HG03103 (cell line): Measurements from ENCODE around the gene ACVRL1.
"Not testable (repeated sequence)": the region's sequence is repeated elsewhere in the genome, so short reads cannot be mapped to it uniquely, and the experiment has no call there.

Experiments
- ATAC-seq: cut with Tn5 transposase; IDR thresholded peaks from one replicate; pipeline ENCODE4 v1.9.1; 2021; ENCODE audit warnings: low read depth; ENCODE audit not compliant: unreplicated experiment

The ACVRL1 gene

GRCh38 chr12:51873251-51873994 lies 33.9 kb upstream of the ACVRL1 start:
- ATAC-seq = no peak

DNA sequence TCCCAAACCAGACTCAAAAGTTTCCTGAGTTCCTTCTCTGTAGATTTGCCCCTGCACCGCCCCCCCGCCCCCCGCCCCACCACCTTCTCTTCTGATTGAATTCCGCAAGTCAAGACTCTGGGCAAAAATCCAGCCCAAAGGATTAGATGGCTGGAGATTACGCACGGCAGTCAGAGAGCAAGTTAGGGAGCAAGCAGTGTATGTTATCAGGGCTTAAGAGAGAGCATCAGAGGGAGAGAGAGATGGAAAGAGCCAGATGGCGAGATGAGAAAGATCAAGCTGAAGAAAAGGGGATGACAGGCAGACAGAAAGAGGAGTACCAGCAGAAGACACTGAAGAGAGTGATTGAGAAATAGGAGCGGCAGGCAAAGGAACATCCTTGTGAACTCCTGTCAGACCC lies 33.3 kb upstream of the ACVRL1 start:
- no peak for ATAC-seq

- no peak for ATAC-seq
Observed at GRCh38 chr12:51874486-51874885, 32.8 kb upstream of the ACVRL1 start.

GRCh38 chr12:51879102-51879501 lies 28.2 kb upstream of the ACVRL1 start:
- ATAC-seq = no peak

DNA sequence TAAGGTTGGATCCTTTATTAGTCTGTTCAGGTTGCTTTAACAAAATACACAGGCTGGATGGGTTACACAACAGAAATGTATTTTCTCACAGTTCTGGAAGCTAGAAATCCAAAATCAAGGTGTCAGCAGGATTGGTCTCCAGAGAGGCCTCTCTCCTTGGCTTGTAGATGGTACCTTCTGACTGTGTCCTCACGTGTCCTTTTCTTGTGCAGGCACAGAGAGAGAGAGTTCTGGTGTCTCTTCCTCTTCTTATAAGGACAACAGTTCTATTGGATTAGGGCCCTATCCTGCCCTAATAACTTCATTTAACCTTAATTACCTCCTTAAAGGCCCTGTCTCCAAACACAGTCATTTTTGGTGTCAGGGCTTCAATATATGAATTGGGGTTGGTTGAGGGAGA lies 24.0 kb upstream of the ACVRL1 start:
- ATAC-seq = no peak

- no peak for ATAC-seq
Observed at GRCh38 chr12:51883998-51884675, 23.2 kb upstream of the ACVRL1 start.

- ATAC-seq = no peak
Observed at GRCh38 chr12:51884676-51885229, 22.6 kb upstream of the ACVRL1 start.

DNA sequence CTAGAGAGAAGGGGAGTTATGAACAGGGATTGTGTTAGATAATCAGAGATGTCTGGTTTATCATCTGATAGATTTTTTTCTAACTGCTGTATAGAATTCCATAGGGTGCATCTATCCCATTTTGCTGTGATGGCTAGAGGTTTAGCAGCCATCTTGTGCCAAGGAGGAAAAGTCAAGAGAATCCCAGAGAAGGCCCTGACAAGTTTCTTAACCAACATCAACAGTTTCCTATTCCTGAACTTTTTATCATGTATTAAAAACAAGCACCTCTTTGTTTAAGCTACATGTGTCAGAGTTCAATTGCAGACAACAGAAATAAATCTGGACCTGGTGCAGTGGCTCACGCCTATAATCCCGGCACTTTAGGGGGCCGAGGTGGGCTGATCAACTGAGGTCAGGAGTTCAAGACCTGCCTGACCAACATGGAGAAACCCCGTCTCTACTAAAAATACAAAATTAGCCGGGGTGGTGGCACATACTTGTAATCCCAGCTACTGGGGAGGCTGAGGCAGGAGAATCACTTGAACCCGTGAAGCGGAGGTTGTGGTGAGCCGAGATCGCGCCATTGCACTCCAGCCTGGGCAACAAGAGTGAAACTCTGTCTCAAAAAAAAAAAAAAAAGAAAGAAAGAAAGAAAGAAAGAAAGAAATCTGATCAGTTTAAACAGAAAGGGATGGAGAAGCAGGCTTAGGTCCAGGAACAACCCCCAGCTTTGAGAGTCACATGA lies 21.8 kb upstream of the ACVRL1 start:
- ATAC-seq = not testable (repeated sequence)

DNA sequence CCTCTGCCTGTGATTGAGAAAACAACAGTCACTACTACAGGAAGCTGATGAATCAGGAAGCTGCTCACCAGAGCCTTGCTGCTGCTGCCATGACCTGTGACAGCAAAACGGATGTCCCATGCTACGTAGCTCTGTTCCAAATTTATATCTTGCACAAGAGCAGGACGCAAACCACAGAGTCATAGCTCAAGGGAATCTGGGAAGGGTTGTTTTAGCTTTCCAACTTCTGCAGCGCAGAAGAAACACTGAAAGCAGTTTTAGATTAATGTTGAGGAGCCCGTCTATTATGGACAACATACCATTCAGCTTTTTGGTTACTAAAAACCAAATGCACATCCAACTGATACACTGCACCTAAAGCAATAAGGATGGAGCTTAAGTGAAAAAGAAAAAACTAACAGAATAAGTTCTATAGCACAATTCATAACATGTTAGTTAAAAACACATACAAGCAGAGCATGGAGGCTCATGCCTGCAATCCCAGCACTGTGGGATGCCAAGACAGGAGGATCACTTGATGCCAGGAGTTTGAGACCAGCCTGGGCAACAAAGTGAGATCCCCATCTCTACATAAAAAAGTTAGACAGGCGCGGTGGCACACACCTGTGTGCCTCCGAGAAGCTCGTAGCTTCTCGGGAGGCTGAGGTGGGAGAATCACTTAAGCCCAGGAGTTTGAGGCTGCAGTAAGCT lies 21.1 kb upstream of the ACVRL1 start:
- no peak for ATAC-seq

DNA sequence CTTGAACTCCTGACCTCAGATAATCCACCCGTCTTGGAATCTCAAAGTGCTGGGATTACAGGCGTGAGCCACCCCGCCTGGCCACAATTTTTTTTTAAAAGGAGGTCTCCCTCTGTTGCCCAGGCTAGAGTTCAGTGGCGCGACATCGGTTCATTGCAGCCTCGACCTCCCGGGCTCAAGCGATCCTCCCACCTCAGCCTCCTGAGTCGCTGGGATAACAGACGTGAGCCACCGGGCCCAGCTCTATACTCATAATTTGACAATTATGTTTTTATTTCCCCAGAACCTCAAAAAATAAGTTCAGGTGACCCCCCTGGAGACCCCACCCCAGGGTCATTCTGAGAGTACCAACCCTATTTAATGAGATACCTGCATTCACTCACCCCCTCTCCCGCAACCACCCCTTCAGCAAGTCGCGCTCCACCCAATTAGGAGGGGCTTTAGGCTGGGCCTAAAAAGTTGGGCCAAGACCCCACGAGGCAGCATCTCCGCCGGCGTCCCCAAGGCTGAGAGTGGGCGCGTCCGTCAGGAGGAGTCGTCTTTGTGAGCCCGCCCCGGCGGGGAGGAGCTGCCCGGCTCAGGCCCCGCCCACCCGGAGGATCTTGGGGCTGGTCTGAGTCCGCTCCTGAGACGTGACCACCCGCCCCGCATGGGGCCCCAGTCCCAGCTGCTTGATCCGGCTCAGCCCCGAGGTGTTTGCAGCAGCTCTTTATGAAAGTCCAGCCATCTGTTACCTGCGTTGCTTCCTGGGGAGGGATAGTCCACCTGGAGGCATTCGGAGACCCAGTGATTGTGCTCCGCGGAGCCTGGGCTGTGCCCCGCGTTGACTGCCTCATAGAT lies 19.6 kb upstream of the ACVRL1 start, which contains the start of gene ANKRD33:
TSS of gene ANKRD33 (plus strand) at position 628 of the 840 bp plus-strand sequence. CDS start at position 712, 84 bp downstream.
- ATAC-seq = no peak

DNA sequence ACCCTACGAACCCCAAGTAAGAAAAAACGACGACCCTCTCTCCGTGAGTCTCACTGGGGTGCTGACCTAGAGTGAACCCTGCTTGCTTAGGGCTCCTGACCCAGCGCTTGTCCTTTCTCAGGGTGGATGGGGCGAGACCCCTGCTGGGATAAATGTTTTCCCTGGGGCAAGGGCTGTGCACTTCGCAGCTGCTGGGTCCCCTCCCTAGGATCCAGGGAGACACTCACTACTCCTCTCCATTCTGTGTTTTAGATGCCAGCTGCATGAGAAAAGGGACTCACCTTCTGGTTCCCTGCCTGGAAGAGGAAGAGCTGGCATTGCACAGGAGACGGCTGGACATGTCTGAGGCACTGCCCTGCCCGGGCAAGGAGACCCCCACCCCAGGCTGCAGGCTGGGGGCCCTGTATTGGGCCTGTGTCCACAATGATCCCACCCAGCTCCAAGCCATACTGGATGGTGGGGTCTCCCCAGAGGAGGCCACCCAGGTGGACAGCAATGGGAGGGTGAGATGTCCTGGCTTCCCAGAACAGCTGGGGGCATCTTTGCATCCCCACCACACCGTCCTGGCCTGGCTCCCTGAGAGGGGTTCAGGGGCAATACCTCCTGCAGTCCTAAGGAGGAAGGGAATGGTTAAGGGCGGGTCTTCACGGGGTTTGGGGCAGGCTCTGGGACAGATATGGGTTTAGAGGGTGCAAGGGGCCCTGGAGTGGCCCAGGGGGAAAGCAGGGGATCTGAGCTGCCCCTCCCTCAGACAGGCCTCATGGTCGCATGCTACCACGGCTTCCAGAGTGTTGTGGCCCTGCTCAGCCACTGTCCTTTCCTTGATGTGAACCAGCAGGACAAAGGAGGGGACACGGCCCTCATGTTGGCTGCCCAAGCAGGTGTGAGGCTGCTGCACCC lies 18.7 kb upstream of the ACVRL1 start:
- ATAC-seq = no peak

- no peak for ATAC-seq
Observed at GRCh38 chr12:51889216-51890132, 17.8 kb upstream of the ACVRL1 start.

DNA sequence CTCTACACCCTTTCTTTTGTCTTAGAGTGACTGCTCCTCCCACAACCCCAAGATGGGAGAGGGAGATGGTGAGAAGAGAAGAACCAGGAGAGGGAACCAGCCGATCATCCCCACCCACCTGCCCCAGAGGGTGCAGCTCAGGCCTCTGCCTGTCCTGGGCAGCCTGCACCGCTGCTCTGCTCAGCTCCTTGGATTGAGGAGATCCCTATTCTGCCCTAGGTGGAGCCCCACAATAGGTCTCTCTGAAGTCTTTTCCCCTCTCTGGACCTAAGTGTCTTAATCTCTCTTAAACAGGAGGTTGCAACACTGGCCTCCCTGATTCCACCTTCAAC lies 17.2 kb upstream of the ACVRL1 start:
- no peak for ATAC-seq

DNA sequence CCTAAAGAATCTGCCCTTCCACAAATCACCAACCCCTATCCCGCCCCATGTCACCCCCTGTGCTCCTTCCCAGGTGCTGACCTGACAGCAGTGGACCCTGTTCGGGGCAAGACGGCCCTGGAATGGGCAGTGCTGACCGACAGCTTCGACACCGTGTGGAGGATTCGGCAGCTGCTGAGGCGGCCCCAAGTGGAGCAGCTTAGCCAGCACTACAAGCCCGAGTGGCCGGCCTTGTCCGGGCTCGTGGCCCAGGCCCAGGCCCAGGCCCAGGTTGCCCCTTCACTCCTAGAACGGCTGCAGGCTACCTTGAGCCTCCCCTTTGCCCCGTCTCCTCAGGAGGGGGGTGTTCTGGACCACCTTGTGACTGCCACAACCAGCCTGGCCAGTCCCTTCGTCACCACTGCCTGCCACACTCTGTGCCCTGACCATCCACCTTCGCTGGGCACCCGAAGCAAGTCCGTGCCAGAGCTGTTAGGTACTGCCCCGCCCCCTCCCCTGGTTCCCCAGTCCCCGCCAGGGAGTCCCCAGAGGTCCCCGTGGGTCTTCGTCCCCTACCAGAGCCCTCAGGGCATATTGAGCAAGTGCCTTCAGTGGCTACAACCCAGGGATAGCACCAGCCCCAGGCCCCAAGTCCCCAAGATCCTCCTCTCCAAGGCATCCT lies 16.7 kb upstream of the ACVRL1 start:
- ATAC-seq = no peak

- no peak for ATAC-seq
Observed at GRCh38 chr12:51891843-51892242, 15.5 kb upstream of the ACVRL1 start.

- ATAC-seq = no peak
Observed at GRCh38 chr12:51893786-51894185, 13.5 kb upstream of the ACVRL1 start.

GRCh38 chr12:51895378-51896135 lies 11.7 kb upstream of the ACVRL1 start:
- no peak for ATAC-seq
